HL-60 (cell line): ENCODE results near the gene TACC2.
"Not testable (repeated sequence)": the region's sequence is repeated elsewhere in the genome, so short reads cannot be mapped to it uniquely, and the experiment has no call there.

Experiments used
- DNase-seq, 2 experiments: peaks; one replicate each; pipeline ENCODE4 v3.0.0-alpha.2; 2010 to 2020; ENCODE audit warnings: low read depth in 1 of 2, low spot score in 1 of 2
- H3K27ac ChIP-seq: fragments of 250-450 bp; sonication (Bioruptor Pico); replicated peaks from 2 replicates; pipeline ENCODE4 v1.5.1; 2020; ENCODE audit warnings: mild to moderate bottlenecking, moderate library complexity
- H3K27me3 ChIP-seq: fragments of 250-450 bp; sonication (Bioruptor Pico); 2 replicates; pipeline ENCODE4 v1.5.1; 2021; ENCODE audit warnings: mild to moderate bottlenecking, moderate library complexity; ENCODE audit not compliant: insufficient read depth, poor library complexity, severe bottlenecking
- H3K4me3 ChIP-seq: replicated peaks from 2 replicates; pipeline ENCODE4 v1.5.1; 2011; ENCODE audit warnings: mild to moderate bottlenecking, control low read depth, low read length; ENCODE audit not compliant: insufficient read depth
- CTCF ChIP-seq: IDR thresholded peaks from one replicate; pipeline ENCODE4 v1.5.1; 2011; ENCODE audit warnings: low read length, control low read depth, inconsistent platforms; ENCODE audit not compliant: insufficient read depth
- GABPA ChIP-seq: IDR thresholded peaks from 2 replicates; pipeline ENCODE4 v1.6.1; 2012; ENCODE audit warnings: low read depth
- POLR2AphosphoS5 ChIP-seq: IDR thresholded peaks from 2 replicates; pipeline ENCODE4 v1.6.1; 2012; ENCODE audit warnings: low read depth
- REST ChIP-seq: IDR thresholded peaks from 2 replicates; pipeline ENCODE4 v1.6.1; 2012; ENCODE audit warnings: low read depth; ENCODE audit not compliant: insufficient replicate concordance
- SPI1 ChIP-seq: IDR thresholded peaks from 2 replicates; pipeline ENCODE4 v1.6.1; 2012; ENCODE audit warnings: low read depth, mild to moderate bottlenecking, borderline replicate concordance

TACC2 gene

GRCh38 chr10:122102146-122102868 is 113.3 kb downstream of the TACC2 start:
- no peak overlapping the region for H3K4me3 ChIP-seq
- H3K27me3 ChIP-seq = no peaks in the 10 kb centered on the region
- DNase-seq = no peak
- H3K27ac ChIP-seq = no peak overlapping the region
- TF ChIP-seq SPI1 = no peak
- TF ChIP-seq REST = no peak

DNA sequence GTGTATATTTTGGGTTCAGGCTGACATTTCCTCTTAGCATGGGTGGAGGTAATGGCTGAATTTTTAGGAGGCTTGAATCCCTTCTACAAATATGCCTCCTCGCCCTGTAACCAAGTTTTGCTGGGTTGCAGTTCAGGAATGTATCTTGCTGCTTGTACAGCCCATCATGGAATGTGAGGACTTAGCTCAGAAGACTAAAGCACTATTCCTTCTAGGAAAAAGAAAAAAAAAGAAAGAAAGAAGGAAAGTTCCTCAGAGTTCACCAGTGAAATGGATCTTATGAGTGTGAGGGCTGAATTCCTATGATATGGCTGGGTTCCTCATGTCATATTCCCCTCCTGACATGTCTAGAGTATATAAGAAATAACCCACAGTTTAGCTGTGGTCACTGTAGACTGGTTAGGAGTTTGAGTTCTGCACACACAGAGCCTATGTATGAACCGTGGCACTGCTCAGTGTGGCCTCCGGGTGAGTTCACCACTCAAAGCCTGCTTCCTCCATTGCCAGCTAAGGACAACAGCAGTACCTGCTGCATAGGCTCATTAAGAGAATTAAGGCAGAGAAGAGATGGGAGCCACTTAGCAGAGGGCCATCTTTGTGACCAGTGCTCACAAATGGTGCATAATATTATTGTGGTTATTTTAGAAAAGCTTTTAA is 114.0 kb downstream of the TACC2 start:
- DNase-seq = no peak
- Histone ChIP-seq H3K4me3 (no peak overlapping the region), H3K27me3 (no peaks in the 10 kb centered on the region), H3K27ac (no peak overlapping the region)
- no peak for TF ChIP-seq CTCF
- no peak for TF ChIP-seq SPI1
- TF ChIP-seq POLR2AphosphoS5 = no peak
- no peak for TF ChIP-seq GABPA
- no peak for TF ChIP-seq REST

- Histone ChIP-seq H3K27me3 (no peaks in the 10 kb centered on the region), H3K4me3 (no peak overlapping the region), H3K27ac (no peak overlapping the region)
- DNase-seq = no peak
- TF ChIP-seq REST (no peak), GABPA (no peak), CTCF (no peak), SPI1 (no peak), POLR2AphosphoS5 (no peak)
Observed at GRCh38 chr10:122103592-122103991, 114.6 kb downstream of the TACC2 start.

DNA sequence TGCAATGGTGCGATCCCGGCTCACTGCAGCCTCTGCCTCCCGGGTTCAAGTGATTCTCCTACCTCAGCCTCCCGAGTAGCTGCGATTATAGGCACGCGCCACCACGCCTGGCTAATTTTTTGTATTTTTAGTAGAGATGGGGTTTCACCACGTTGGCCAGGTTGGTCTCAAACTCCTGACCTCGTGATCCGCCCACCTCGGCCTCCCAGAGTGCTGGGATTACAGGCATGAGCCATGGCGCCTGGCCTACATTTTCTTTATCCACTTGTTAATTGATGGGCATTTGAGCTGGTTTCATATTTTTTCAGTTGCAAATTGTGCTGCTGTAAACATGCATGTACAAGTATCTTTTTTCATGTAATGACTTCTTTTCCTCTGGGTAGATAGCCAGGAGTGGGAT is 119.8 kb downstream of the TACC2 start:
- H3K27ac ChIP-seq, H3K4me3 ChIP-seq, DNase-seq: not testable (repeated sequence)
- peaks cover 16% of the 10 kb centered on the region for H3K27me3 ChIP-seq
